GM19438 (cell line): ENCODE results near the gene PAX3.

Experiments
- ATAC-seq: cut with Tn5 transposase; IDR thresholded peaks from one replicate; pipeline ENCODE4 v1.9.1; 2021; ENCODE audit warnings: low read depth; ENCODE audit not compliant: unreplicated experiment

The PAX3 gene

GRCh38 chr2:222238072-222238471 lies 60.7 kb downstream of the PAX3 start:
- ATAC-seq, result no peak

- ATAC-seq, result no peak
Observed at GRCh38 chr2:222232839-222233238, 66.0 kb downstream of the PAX3 start.

GRCh38 chr2:222232372-222232771 lies 66.4 kb downstream of the PAX3 start:
- no peak for ATAC-seq

DNA sequence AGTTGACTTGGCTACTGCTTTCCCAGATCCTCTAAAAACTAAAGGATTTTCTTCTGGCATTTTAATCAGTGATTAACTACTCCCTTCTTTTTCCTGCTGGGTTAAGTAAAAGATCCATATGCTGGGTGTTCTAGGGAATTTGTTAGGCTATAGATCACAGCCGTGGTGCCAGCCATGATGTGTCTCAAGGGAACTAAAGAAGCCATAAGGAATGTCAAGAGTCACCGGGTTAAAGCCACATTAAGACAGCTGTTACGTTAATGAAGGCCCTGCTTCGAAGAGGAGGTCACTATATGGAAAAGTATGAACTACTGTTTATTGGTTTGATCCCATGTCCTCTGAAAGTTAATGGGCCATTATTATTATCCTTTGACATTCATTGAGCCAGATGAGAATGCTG lies 70.7 kb downstream of the PAX3 start:
- ATAC-seq, result no peak

- ATAC-seq, result no peak
Observed at GRCh38 chr2:222218786-222219185, 80.0 kb downstream of the PAX3 start.

GRCh38 chr2:222217712-222218111 lies 81.1 kb downstream of the PAX3 start:
- no peak for ATAC-seq

- ATAC-seq, result no peak
Observed at GRCh38 chr2:222214885-222215284, 83.9 kb downstream of the PAX3 start.

DNA sequence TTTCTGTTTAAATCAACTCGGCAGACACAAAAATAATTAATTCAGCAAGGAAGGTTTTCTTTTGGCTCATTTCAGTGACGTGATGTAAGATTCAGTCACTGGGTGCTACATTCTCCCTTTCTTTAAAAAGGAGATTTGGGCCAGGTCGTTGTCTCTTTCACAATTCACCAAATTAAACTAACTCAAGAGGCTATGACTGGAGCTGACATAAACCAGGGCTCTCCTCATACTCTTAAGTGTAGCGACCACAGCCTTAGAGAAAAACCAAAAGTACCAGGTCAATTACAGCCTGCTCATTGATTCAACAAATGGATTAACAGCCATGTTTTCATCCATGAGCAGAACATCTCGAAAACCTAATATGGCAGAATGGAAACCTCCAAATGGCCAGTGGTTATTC lies 85.7 kb downstream of the PAX3 start:
- ATAC-seq, result no peak

DNA sequence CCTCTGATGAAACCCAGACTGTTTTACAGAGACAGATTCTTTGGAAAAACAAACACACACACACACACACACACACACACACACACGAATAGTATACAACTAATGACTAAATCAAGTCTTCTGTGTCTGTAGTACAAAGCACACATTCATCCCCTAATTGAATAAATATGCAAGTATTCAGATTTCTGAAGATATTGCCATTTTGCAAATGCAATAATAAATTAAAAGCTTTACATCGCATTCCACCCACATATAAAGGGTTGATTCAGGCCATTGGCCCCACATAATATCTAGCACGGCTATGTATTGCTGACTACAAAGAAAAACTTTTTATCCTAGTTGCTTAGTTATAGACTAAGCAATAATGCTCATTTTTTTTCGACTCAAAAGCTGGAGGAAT lies 86.2 kb downstream of the PAX3 start:
- no peak for ATAC-seq

GRCh38 chr2:222208010-222208690 lies 90.6 kb downstream of the PAX3 start:
- no peak for ATAC-seq

DNA sequence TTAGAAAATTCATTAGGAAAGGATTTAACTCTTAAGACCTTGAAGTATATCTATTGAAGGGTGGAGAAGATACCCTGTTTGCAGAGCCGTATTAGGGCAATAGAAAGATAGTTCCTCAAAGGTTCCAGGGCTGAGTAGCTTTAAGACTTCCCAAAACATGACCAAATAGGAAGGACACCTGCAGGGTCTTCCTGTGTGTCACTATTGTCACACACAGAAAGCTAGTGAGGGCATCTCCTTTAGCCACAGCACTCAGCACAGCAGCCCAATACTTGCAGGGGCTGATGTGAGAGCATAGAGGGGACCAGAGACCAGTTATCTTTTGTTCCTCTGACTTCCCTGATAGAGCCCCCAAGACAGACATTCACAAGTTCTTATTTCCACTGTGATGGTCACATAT lies 93.7 kb downstream of the PAX3 start:
- ATAC-seq, result no peak

DNA sequence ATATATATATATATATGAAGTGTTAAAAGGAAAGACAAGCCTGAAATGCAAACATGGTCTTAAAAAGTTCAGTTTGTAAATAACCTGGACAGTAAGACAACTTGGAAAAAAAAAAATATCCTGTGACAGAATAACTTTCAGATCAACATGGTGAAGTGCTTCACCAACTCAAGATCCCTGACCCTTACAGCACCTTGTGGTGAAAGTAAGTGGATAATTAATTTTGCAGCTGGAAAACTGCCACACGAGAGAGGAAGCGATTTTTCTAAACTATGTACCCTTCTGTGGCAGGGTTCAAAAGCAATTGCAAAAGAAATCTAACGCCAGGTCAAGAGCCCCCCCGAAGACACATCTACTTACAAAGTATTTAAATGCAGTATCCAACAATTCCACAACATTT lies 95.8 kb downstream of the PAX3 start:
- ATAC-seq, result no peak

DNA sequence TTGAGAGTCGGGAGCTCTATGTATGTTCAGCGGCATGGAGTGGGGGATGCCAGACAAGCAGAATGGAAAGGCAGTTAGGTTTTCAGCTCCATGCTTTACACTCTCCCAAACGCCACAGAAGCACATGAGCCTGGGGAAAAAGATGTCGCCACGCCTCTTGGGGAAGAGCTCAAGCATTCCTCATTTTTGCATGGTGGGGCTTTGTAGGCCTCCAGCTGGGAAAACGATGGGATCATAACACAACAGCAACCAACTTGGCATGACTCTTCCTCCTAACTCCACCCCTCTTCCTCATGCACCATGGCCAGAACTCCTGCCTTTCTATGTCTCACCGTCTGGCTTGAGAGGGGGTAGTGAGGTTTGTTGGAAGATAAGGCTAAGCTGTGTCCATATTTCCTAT lies 102.6 kb downstream of the PAX3 start:
- ATAC-seq, result no peak

DNA sequence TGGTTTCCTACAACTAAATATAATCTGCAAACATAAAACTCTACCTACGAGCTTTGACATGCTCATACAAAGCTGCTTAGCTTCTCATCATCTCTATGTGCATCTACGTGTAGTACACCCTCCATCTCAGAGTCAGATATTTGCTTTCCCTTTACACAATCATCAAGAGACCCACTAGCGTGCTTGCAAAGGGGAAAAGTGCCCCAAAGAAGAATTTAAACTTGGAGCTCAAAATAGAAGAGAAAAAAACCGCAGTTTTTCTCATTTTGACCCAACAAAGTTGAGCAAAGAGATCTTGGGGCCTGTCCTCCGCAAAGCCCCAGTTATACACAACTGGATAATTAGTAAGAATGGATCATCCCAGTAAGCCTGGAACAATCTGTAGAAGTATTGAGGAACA lies 104.1 kb downstream of the PAX3 start:
- ATAC-seq, result no peak

- no peak for ATAC-seq
Observed at GRCh38 chr2:222193328-222193983, 105.3 kb downstream of the PAX3 start.

- no peak for ATAC-seq
Observed at GRCh38 chr2:222180619-222181018, 118.2 kb downstream of the PAX3 start.

GRCh38 chr2:222179592-222179991 lies 119.2 kb downstream of the PAX3 start:
- no peak for ATAC-seq

GRCh38 chr2:222178450-222178849 lies 120.3 kb downstream of the PAX3 start:
- no peak for ATAC-seq

GRCh38 chr2:222176890-222177289 lies 121.9 kb downstream of the PAX3 start:
- no peak for ATAC-seq

GRCh38 chr2:222174450-222174849 lies 124.3 kb downstream of the PAX3 start:
- ATAC-seq, result no peak

DNA sequence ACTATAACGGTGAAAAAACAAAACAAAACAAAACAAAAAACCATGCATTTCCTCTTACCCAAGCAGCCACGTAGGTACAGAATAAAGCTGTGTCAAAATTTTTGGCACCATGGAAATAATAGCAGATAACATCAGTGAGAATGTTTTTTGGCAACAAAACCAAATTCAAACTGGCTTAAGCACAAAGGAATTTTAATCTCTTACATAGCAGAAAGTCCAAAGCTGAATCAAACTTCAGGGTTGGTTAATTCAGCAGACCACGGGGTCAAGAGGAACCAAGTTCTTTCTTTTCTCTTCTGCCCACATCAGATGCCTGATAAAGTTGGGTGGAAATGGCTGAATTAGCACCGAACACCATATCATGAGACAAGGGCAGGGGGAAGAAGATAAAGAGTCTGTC lies 129.5 kb downstream of the PAX3 start:
- no peak for ATAC-seq

- no peak for ATAC-seq
Observed at GRCh38 chr2:222167762-222168161, 131.0 kb downstream of the PAX3 start.

GRCh38 chr2:222160944-222161343 lies 137.9 kb downstream of the PAX3 start:
- no peak for ATAC-seq
